Measurements from ENCODE around the gene CENATAC.
"Not testable (repeated sequence)": the region's sequence is repeated elsewhere in the genome, so short reads cannot be mapped to it uniquely, and the experiment has no call there.

Gene CENATAC

GRCh38 chr11:119029340-119030028 lies 31.5 kb downstream of the CENATAC start:
- no peak for TF ChIP-seq POLR2AphosphoS5 (IDR thresholded peaks at IDR 0.05; ENCODE audit: low read depth, low read length)
- no peak for TF ChIP-seq POLR2A (IDR thresholded peaks at IDR 0.05; ENCODE audit: low read depth, low read length)
- no peak for TF ChIP-seq TAF1 (IDR thresholded peaks at IDR 0.05; ENCODE audit: borderline replicate concordance, low read depth, low read length)
- no peak for DNase-seq (ENCODE audit: insufficient read length)
- FAIRE-seq = peak; percentile 71

GRCh38 chr11:119030029-119030328 lies 32.0 kb downstream of the CENATAC start:
- FAIRE-seq = peak; percentile 5
- TF ChIP-seq POLR2A (IDR thresholded peaks at IDR 0.05; ENCODE audit: low read depth, low read length) = no peak
- TF ChIP-seq POLR2AphosphoS5 (IDR thresholded peaks at IDR 0.05; ENCODE audit: low read depth, low read length) = no peak
- TF ChIP-seq TAF1 (IDR thresholded peaks at IDR 0.05; ENCODE audit: borderline replicate concordance, low read depth, low read length) = no peak

GRCh38 chr11:119030329-119031047 lies 32.5 kb downstream of the CENATAC start, which contains the start of gene SLC37A4:
Gene SLC37A4 (minus strand): TSS chr11:119030877.
- 0 out of 2 replicates have a peak, but pooled peaks have one; percentile 25 for TF ChIP-seq POLR2AphosphoS5 (IDR thresholded peaks at IDR 0.05; ENCODE audit: low read depth, low read length)
- peak; percentile 52; the same call in 1 of the 2 replicates for TF ChIP-seq POLR2A (IDR thresholded peaks at IDR 0.05; ENCODE audit: low read depth, low read length)
- no peak for TF ChIP-seq TAF1 (IDR thresholded peaks at IDR 0.05; ENCODE audit: borderline replicate concordance, low read depth, low read length)
- DNase-seq (ENCODE audit: insufficient read length) (peak; percentile 98), FAIRE-seq (peak; percentile 100)

More at GRCh38 chr11:119030029-119030328, 32.0 kb downstream of the CENATAC start:
- no peak for DNase-seq (ENCODE audit: insufficient read length)

GRCh38 chr11:119031912-119032280 lies 34.0 kb downstream of the CENATAC start:
- DNase-seq (ENCODE audit: insufficient read length) (no peak), FAIRE-seq (no peak)
- no peak for TF ChIP-seq POLR2A (IDR thresholded peaks at IDR 0.05; ENCODE audit: low read depth, low read length)

GRCh38 chr11:119033421-119033820 lies 35.5 kb downstream of the CENATAC start:
- FAIRE-seq; DNase-seq (ENCODE audit: insufficient read length): not testable (repeated sequence)

- DNase-seq (ENCODE audit: insufficient read length) (no peak), FAIRE-seq (no peak)
- no peak for TF ChIP-seq POLR2A (IDR thresholded peaks at IDR 0.05; ENCODE audit: low read depth, low read length)
- TF ChIP-seq TAF1 (IDR thresholded peaks at IDR 0.05; ENCODE audit: borderline replicate concordance, low read depth, low read length) = no peak
- TF ChIP-seq POLR2AphosphoS5 (IDR thresholded peaks at IDR 0.05; ENCODE audit: low read depth, low read length) = no peak
These were observed 36.9 kb downstream of the CENATAC start for GRCh38 chr11:119034813-119035212.

- FAIRE-seq = no peak
- TF ChIP-seq TAF1 (IDR thresholded peaks at IDR 0.05; ENCODE audit: borderline replicate concordance, low read depth, low read length) (no peak), POLR2AphosphoS5 (IDR thresholded peaks at IDR 0.05; ENCODE audit: low read depth, low read length) (no peak), POLR2A (IDR thresholded peaks at IDR 0.05; ENCODE audit: low read depth, low read length) (no peak)
- DNase-seq (ENCODE audit: insufficient read length) = no peak
These were observed 40.9 kb downstream of the CENATAC start for GRCh38 chr11:119038884-119039283.

GRCh38 chr11:119039471-119039870 lies 41.5 kb downstream of the CENATAC start:
- not testable (repeated sequence) for DNase-seq (ENCODE audit: insufficient read length); FAIRE-seq

GRCh38 chr11:119041821-119042514 lies 44.0 kb downstream of the CENATAC start:
- DNase-seq (ENCODE audit: insufficient read length) (no peak), FAIRE-seq (peak; percentile 46)
- no peak for TF ChIP-seq TAF1 (IDR thresholded peaks at IDR 0.05; ENCODE audit: borderline replicate concordance, low read depth, low read length)
- TF ChIP-seq POLR2A (IDR thresholded peaks at IDR 0.05; ENCODE audit: low read depth, low read length) = no peak
- no peak for TF ChIP-seq POLR2AphosphoS5 (IDR thresholded peaks at IDR 0.05; ENCODE audit: low read depth, low read length)

GRCh38 chr11:119042927-119043326 lies 45.0 kb downstream of the CENATAC start:
- DNase-seq (ENCODE audit: insufficient read length) = no peak
- TF ChIP-seq TAF1 (IDR thresholded peaks at IDR 0.05; ENCODE audit: borderline replicate concordance, low read depth, low read length) (no peak), POLR2A (IDR thresholded peaks at IDR 0.05; ENCODE audit: low read depth, low read length) (no peak), POLR2AphosphoS5 (IDR thresholded peaks at IDR 0.05; ENCODE audit: low read depth, low read length) (0 out of 2 replicates have a peak, but pooled peaks have one; percentile 27)
- FAIRE-seq = no peak

- DNase-seq (ENCODE audit: insufficient read length) (no peak), FAIRE-seq (no peak)
- TF ChIP-seq POLR2AphosphoS5 (IDR thresholded peaks at IDR 0.05; ENCODE audit: low read depth, low read length) (no peak), TAF1 (IDR thresholded peaks at IDR 0.05; ENCODE audit: borderline replicate concordance, low read depth, low read length) (no peak), POLR2A (IDR thresholded peaks at IDR 0.05; ENCODE audit: low read depth, low read length) (no peak)
These were observed 46.8 kb downstream of the CENATAC start for GRCh38 chr11:119044708-119045107.

GRCh38 chr11:119046489-119046888 lies 48.6 kb downstream of the CENATAC start:
- TF ChIP-seq TAF1 (IDR thresholded peaks at IDR 0.05; ENCODE audit: borderline replicate concordance, low read depth, low read length) (no peak), POLR2A (IDR thresholded peaks at IDR 0.05; ENCODE audit: low read depth, low read length) (0 out of 2 replicates have a peak, but pooled peaks have one; percentile 28)
- FAIRE-seq (no peak), DNase-seq (ENCODE audit: insufficient read length) (no peak)
